Mucosa of stomach (tissue), 1 donor: ENCODE results near the gene CACNG8.
"Not testable (repeated sequence)": the region's sequence is repeated elsewhere in the genome, so short reads cannot be mapped to it uniquely, and the experiment has no call there.

Experiments used
- H3K27me3 ChIP-seq: one replicate; pipeline ENCODE4 v1.7.0; 2013; ENCODE audit warnings: mild to moderate bottlenecking, low read length; ENCODE audit not compliant: control insufficient read depth, insufficient read depth
- H3K36me3 ChIP-seq: one replicate; pipeline ENCODE4 v1.7.0; 2013; ENCODE audit warnings: low read length; ENCODE audit not compliant: control insufficient read depth, insufficient read depth
- H3K4me1 ChIP-seq: one replicate; pipeline ENCODE4 v1.7.0; 2013; ENCODE audit warnings: mild to moderate bottlenecking, low read length; ENCODE audit not compliant: control insufficient read depth, insufficient read depth
- H3K4me3 ChIP-seq: one replicate; pipeline ENCODE4 v1.7.0; 2013; ENCODE audit warnings: low read length
- H3K9ac ChIP-seq: one replicate; pipeline ENCODE4 v1.7.0; 2013; ENCODE audit warnings: mild to moderate bottlenecking, low read length, moderate library complexity
- H3K9me3 ChIP-seq: one replicate; pipeline ENCODE4 v1.7.0; 2013; ENCODE audit warnings: mild to moderate bottlenecking, low read length, moderate library complexity; ENCODE audit not compliant: control insufficient read depth
- donor health status: Pancreatic carcinoma.

The CACNG8 gene

GRCh38 chr19:54029301-54029700 lies 66.6 kb downstream of the CACNG8 start:
- H3K9ac ChIP-seq: no peak overlapping the region
- H3K9me3 ChIP-seq: no peaks in the 10 kb centered on the region
- H3K36me3 ChIP-seq: no peaks in the 10 kb centered on the region
- H3K4me3 ChIP-seq: no peak overlapping the region
- no peaks in the 10 kb centered on the region for H3K4me1 ChIP-seq
- peaks cover 5% of the 10 kb centered on the region for H3K27me3 ChIP-seq

GRCh38 chr19:54029930-54030490 lies 67.3 kb downstream of the CACNG8 start:
- Histone ChIP-seq H3K36me3 (no peaks in the 10 kb centered on the region), H3K4me3 (no peak overlapping the region), H3K9ac (no peak overlapping the region), H3K4me1 (no peaks in the 10 kb centered on the region), H3K9me3 (no peaks in the 10 kb centered on the region), H3K27me3 (peaks cover 5% of the 10 kb centered on the region)

- H3K36me3 ChIP-seq: no peaks in the 10 kb centered on the region
- H3K9ac ChIP-seq: no peak overlapping the region
- no peaks in the 10 kb centered on the region for H3K4me1 ChIP-seq
- H3K27me3 ChIP-seq: peaks cover 5% of the 10 kb centered on the region
- no peaks in the 10 kb centered on the region for H3K9me3 ChIP-seq
- no peak overlapping the region for H3K4me3 ChIP-seq
Measured at GRCh38 chr19:54030895-54031586, 68.3 kb downstream of the CACNG8 start.

DNA sequence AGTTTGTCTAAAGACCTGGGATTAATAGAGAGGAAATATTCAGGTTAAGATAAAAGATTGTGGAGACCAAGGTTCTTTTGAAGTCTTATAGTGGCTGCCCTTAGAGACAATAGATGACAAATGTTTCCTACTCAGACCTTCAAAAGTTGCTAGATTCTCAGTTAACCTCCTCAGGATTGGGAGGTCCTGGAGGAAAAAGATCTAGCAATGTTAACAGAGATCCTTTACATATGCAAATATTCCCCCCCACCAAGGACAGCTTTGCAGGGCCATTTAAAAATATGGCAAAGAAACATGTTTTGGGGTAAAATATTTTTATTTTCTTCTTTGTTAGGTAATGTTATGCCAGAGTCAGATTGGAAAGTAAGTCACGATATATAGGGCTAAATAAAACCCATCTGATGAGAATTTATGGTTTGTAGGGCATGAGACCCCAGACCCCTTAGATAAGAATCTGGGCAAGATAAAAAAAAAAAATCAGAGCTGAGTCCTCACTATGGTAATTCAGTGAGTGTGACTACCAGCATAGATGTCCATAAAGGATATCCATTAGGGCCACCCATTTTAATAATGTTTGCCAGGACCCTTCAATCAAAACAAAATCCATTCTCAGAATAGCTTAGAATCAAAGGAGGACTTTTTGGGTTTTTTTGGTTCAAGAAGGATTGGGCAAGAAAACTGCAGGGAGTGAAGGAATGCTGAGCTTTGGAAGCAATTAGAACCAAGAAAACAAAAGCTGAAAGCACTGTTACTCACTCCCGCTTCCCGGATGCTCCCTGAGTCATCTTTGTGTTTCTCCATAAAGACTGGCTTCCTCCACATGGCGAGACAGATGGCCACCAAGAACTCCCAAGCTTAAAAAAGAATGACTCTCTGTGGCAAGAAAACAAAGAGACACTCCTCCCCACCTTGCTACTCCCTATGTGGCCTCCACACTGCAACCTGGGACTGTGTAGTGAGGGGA lies 72.8 kb downstream of the CACNG8 start:
- Histone ChIP-seq H3K4me1 (no peaks in the 10 kb centered on the region), H3K27me3 (peaks cover 5% of the 10 kb centered on the region), H3K36me3 (no peaks in the 10 kb centered on the region), H3K9ac (no peak overlapping the region), H3K4me3 (no peak overlapping the region), H3K9me3 (no peaks in the 10 kb centered on the region)

GRCh38 chr19:54036542-54036941 lies 73.8 kb downstream of the CACNG8 start:
- not testable (repeated sequence) for H3K9ac ChIP-seq, H3K4me3 ChIP-seq, H3K9me3 ChIP-seq, H3K36me3 ChIP-seq, H3K27me3 ChIP-seq, H3K4me1 ChIP-seq
